Stimulated activated CD8-positive, alpha-beta memory T cell treated with anti-CD3 and anti-CD28 coated beads, Interleukin-7, amount 100 ng/mL, for 24 hours (primary cell): Measurements from ENCODE around the gene AKR1B1.

Source experiments
- DNase-seq: peaks from one replicate; pipeline ENCODE4 v3.0.0-alpha.2; 2020; ENCODE audit warnings: low read depth

The AKR1B1 gene

GRCh38 chr7:134419085-134419484 lies 39.8 kb downstream of the AKR1B1 start:
- DNase-seq: no peak

- no peak for DNase-seq
Observed at GRCh38 chr7:134415700-134416099, 43.2 kb downstream of the AKR1B1 start.

GRCh38 chr7:134414109-134414508 lies 44.8 kb downstream of the AKR1B1 start:
- no peak for DNase-seq

- no peak for DNase-seq
Observed at GRCh38 chr7:134407311-134407710, 51.6 kb downstream of the AKR1B1 start.

GRCh38 chr7:134406431-134406830 lies 52.5 kb downstream of the AKR1B1 start:
- no peak for DNase-seq

GRCh38 chr7:134405299-134405698 lies 53.6 kb downstream of the AKR1B1 start:
- DNase-seq: no peak

- DNase-seq: no peak
Observed at GRCh38 chr7:134403062-134403461, 55.8 kb downstream of the AKR1B1 start.

- no peak for DNase-seq
Observed at GRCh38 chr7:134400859-134401258, 58.0 kb downstream of the AKR1B1 start.

- DNase-seq: no peak
Observed at GRCh38 chr7:134396031-134396430, 62.9 kb downstream of the AKR1B1 start.

- DNase-seq: no peak
Observed at GRCh38 chr7:134395604-134396003, 63.3 kb downstream of the AKR1B1 start.

- no peak for DNase-seq
Observed at GRCh38 chr7:134394056-134394455, 64.8 kb downstream of the AKR1B1 start.
